K562 (cell line): Measurements from ENCODE around the gene IFT172. TPM values are rescaled to one million over a fixed set of nuclear protein-coding genes. Genes with fewer than 3 reads are reported as not detected.

Experiments
- ELF4 ChIP-seq: fragments of 450-650 bp; formaldehyde crosslinking; IDR thresholded peaks from 2 replicates; pipeline ENCODE4 v1.4.0; 2022; ENCODE audit warnings: missing genetic modification characterization
- MECOM ChIP-seq: fragments of 250-450 bp; sonication (Bioruptor Pico); IDR thresholded peaks from 2 replicates; pipeline ENCODE4 v1.8.0; 2022; ENCODE audit warnings: inconsistent platforms
- MTA2 ChIP-seq: fragments of 450-650 bp; IDR thresholded peaks from 2 replicates; pipeline ENCODE4 v1.6.1; 2016; ENCODE audit warnings: low read depth
- OTX1 ChIP-seq: fragments of 450-650 bp; formaldehyde crosslinking; IDR thresholded peaks from 2 replicates; pipeline ENCODE4 v1.4.0; 2022; ENCODE audit warnings: mild to moderate bottlenecking
- PKNOX1 ChIP-seq: fragments of 450-650 bp; IDR thresholded peaks from 2 replicates; pipeline ENCODE4 v1.6.1; 2016
- SMAD1 ChIP-seq: fragments of 150-350 bp; IDR thresholded peaks from 2 replicates; pipeline ENCODE4 v1.6.1; 2014; ENCODE audit warnings: low read length, low read depth; ENCODE audit not compliant: partially characterized antibody
- SOX6 ChIP-seq: fragments of 450-650 bp; IDR thresholded peaks from 2 replicates; pipeline ENCODE4 v1.6.1; 2014; ENCODE audit warnings: mild to moderate bottlenecking
- TAF7 ChIP-seq: fragments of 450-650 bp; IDR thresholded peaks from 2 replicates; pipeline ENCODE4 v1.6.1; 2016; ENCODE audit warnings: missing genetic modification characterization, missing compliant biosample characterization
- TOE1 ChIP-seq, 2 experiments: fragments of 450-650 bp in 1 of 2; sonication (generic) in 1 of 2; formaldehyde crosslinking in 1 of 2; IDR thresholded peaks; 2 replicates each; pipeline versions ENCODE4 v1.7.1 to v1.8.0; 2016 to 2022; ENCODE audit warnings: borderline replicate concordance in 2 of 2, mild to moderate bottlenecking in 2 of 2, antibody characterized with exemption in 1 of 2, inconsistent platforms in 1 of 2, low read depth in 1 of 2, missing genetic modification reagents in 1 of 2, moderate library complexity in 1 of 2
- ZBTB1 ChIP-seq: sonication (generic); formaldehyde crosslinking; IDR thresholded peaks from 2 replicates; pipeline ENCODE4 v1.8.1; 2023; ENCODE audit warnings: missing genetic modification reagents, low read depth, mild to moderate bottlenecking, borderline replicate concordance
- ZBTB17 ChIP-seq: fragments of 450-650 bp; formaldehyde crosslinking; IDR thresholded peaks from 2 replicates; pipeline ENCODE4 v1.4.0; 2020; ENCODE audit warnings: mild to moderate bottlenecking
- ZBTB49 ChIP-seq: sonication (generic); formaldehyde crosslinking; IDR thresholded peaks from 2 replicates; pipeline ENCODE4 v1.8.0; 2022; ENCODE audit warnings: missing genetic modification reagents, mild to moderate bottlenecking, borderline replicate concordance
- ZNF384 ChIP-seq: IDR thresholded peaks from 2 replicates; pipeline ENCODE4 v1.6.1; 2012; ENCODE audit warnings: low read depth, low read length, improper control_type of control experiment
- ZNF592 ChIP-seq: fragments of 450-650 bp; IDR thresholded peaks from 2 replicates; pipeline ENCODE4 v1.6.1; 2017; ENCODE audit warnings: antibody characterized with exemption, mild to moderate bottlenecking
- ZNF764 ChIP-seq: fragments of 250-450 bp; sonication (Bioruptor Pico); IDR thresholded peaks from 2 replicates; pipeline ENCODE4 v1.4.0; 2020; ENCODE audit warnings: low read depth, mild to moderate bottlenecking, moderate library complexity
- polyA plus RNA-seq, 8 experiments: library from polyadenylated mRNA; depleted of rRNA in 4 of 8; stranded (reverse) in 5 of 8; unstranded in 3 of 8; fragments of >200 nt; fragmentation: Nextera tagmentation in 2 of 8; fragmentation: Illumina TruSeq in 1 of 8; extraction: Ambion mirVana in 2 of 8; extraction: Trizol in 1 of 8; gene quantifications; 2 replicates each; pipeline versions ENCODE4 v1.2.1 to v1.2.3, GENCODE V29; 2011 to 2014; ENCODE audit warnings: inconsistent platforms in 1 of 8, missing spikeins in 1 of 8
- total RNA-seq, 7 experiments: library from RNA; depleted of rRNA in 6 of 7; stranded (reverse); fragments of >200 nt in 6 of 7; fragmentation: Illumina TruSeq in 2 of 7; extraction: Trizol in 2 of 7; gene quantifications; 2 replicates each; pipeline versions ENCODE4 v1.2.1 to v1.2.3, GENCODE V29; 2011 to 2021; ENCODE audit warnings: low replicate concordance in 1 of 7
- TF ChIP-seq, protein P1 (sequence below): fragments of 250-450 bp; sonication (Bioruptor Pico); IDR thresholded peaks from 2 replicates; pipeline ENCODE4 v1.9.0; 2021; ENCODE audit warnings: mild to moderate bottlenecking, inconsistent platforms

Gene IFT172
- total and polyA plus RNA-seq, 9 of the 15 experiments (the other 6 are each of a cell fraction or from before 2014, with no cell fraction given), result 5.6 to 19.1 (median 13.5) TPM

GRCh38 chr2:27409321-27410073 is 80.0 kb downstream of the IFT172 start, which contains the start of gene PPM1G (continued):
- peak; percentile 27; the same call in 1 of the 2 replicates for TF ChIP-seq TOE1 (IDR thresholded peaks at IDR 0.05; ENCODE audit: borderline replicate concordance)
- TF ChIP-seq TOE1 (CRISPR knock-in tag; IDR thresholded peaks at IDR 0.05; ENCODE audit: borderline replicate concordance, low read depth), result no peak
- TF ChIP-seq ZBTB49 (CRISPR knock-in tag), result peak; percentile 76; the same call in 1 of the 2 replicates
- TF ChIP-seq ELF4, result no peak
- TF ChIP-seq OTX1, result 0 out of 2 replicates have a peak, but pooled peaks have one; percentile 50
- no peak for TF ChIP-seq ZBTB1 (CRISPR knock-in tag)
- TF ChIP-seq MECOM (CRISPR knock-in tag), result peak; percentile 65; the same call in 1 of the 2 replicates
- TF ChIP-seq SOX6, result 0 out of 2 replicates have a peak, but pooled peaks have one; percentile 19
- 0 out of 2 replicates have a peak, but pooled peaks have one; percentile 7 for TF ChIP-seq ZBTB17
- TF ChIP-seq ZNF592, result peak; percentile 94
- TF ChIP-seq ZNF384, result peak; percentile 38; the same call in 1 of the 2 replicates
- 0 out of 2 replicates have a peak, but pooled peaks have one; percentile 5 for TF ChIP-seq MTA2
- TF ChIP-seq, protein P1, sequence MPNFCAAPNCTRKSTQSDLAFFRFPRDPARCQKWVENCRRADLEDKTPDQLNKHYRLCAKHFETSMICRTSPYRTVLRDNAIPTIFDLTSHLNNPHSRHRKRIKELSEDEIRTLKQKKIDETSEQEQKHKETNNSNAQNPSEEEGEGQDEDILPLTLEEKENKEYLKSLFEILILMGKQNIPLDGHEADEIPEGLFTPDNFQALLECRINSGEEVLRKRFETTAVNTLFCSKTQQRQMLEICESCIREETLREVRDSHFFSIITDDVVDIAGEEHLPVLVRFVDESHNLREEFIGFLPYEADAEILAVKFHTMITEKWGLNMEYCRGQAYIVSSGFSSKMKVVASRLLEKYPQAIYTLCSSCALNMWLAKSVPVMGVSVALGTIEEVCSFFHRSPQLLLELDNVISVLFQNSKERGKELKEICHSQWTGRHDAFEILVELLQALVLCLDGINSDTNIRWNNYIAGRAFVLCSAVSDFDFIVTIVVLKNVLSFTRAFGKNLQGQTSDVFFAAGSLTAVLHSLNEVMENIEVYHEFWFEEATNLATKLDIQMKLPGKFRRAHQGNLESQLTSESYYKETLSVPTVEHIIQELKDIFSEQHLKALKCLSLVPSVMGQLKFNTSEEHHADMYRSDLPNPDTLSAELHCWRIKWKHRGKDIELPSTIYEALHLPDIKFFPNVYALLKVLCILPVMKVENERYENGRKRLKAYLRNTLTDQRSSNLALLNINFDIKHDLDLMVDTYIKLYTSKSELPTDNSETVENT (CRISPR knock-in tag), result peak; percentile 12; the same call in 1 of the 2 replicates
- TF ChIP-seq TAF7 (tag), result peak; percentile 94
- TF ChIP-seq PKNOX1, result 0 out of 2 replicates have a peak, but pooled peaks have one; percentile 35
- peak; percentile 50 for TF ChIP-seq SMAD1
- TF ChIP-seq ZNF764 (CRISPR knock-in tag), result 0 out of 2 replicates have a peak, but pooled peaks have one; percentile 24
